ENCODE measurements around the gene FUNDC1.

DNA sequence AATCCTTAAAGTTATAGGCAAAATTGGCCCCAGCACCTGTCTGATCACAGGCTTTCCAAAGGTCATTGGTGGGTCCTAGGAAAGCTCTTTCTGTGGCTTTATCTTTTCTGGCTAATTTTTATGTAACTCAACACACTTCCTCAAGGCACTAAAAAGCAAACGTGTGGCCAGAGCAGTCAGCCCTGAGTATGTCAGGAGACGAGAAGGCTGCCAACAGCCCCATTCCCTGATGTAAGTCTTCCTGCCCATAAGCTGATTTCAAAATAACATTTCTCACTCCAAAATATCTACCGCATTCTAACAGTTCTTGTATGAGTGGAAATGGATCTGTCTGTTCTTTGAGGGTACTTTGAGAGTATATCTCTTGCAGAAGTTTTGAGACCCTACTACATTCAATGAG, 25.5 kb upstream of the FUNDC1 start:
- no peak for TF ChIP-seq CTCF (IDR thresholded peaks at IDR 0.05; ENCODE audit: low read depth, low read length, poor library complexity, severe bottlenecking)
- no peak for TF ChIP-seq EZH2phosphoT487 (IDR thresholded peaks at IDR 0.05; ENCODE audit: borderline replicate concordance, low read length)
